Measurements from ENCODE around the gene FDX2. TPM values are rescaled to one million over a fixed set of nuclear protein-coding genes. Genes with fewer than 3 reads are reported as not detected.

FDX2 gene
- total RNA-seq, 1 donor from 2014 or later, result 7.4 TPM

GRCh38 chr19:10295305-10295846 is 20.4 kb downstream of the FDX2 start:
- H3K4me2 ChIP-seq, result no peak overlapping the region
- peaks cover 61% of the 10 kb centered on the region for H4K20me1 ChIP-seq (ENCODE audit: low read depth)
- peak; percentile 46 for DNase-seq (ENCODE audit: low spot score)
- H2AFZ ChIP-seq (replicated peaks), result no peak overlapping the region
- H3K4me3 Mint-ChIP-seq, result peak overlapping the region; percentile 60
- no peaks in the 10 kb centered on the region for H3K79me2 ChIP-seq (ENCODE audit: low read depth)
- peaks cover 70% of the 10 kb centered on the region for H3K27me3 Mint-ChIP-seq (ENCODE audit: insufficient read depth, low read depth)
- no peak overlapping the region for H3K9ac ChIP-seq
- peaks cover 9% of the 10 kb centered on the region for H3K4me1 ChIP-seq
- H3K36me3 ChIP-seq, result no peaks in the 10 kb centered on the region
- H3K27ac ChIP-seq, result no peak overlapping the region
- peaks cover 57% of the 10 kb centered on the region for H3F3A ChIP-seq (ENCODE audit: low read depth)
- H3K9me3 Mint-ChIP-seq, result no peaks in the 10 kb centered on the region
- no peaks in the 10 kb centered on the region for H3K36me3 Mint-ChIP-seq
- no peak overlapping the region for H3K4me3 ChIP-seq
- no peak overlapping the region for H3K27ac Mint-ChIP-seq
- no peaks in the 10 kb centered on the region for H3K9me3 ChIP-seq (ENCODE audit: low read depth)
- H3K4me1 Mint-ChIP-seq, result peaks cover 24% of the 10 kb centered on the region
- TF ChIP-seq, protein P1, sequence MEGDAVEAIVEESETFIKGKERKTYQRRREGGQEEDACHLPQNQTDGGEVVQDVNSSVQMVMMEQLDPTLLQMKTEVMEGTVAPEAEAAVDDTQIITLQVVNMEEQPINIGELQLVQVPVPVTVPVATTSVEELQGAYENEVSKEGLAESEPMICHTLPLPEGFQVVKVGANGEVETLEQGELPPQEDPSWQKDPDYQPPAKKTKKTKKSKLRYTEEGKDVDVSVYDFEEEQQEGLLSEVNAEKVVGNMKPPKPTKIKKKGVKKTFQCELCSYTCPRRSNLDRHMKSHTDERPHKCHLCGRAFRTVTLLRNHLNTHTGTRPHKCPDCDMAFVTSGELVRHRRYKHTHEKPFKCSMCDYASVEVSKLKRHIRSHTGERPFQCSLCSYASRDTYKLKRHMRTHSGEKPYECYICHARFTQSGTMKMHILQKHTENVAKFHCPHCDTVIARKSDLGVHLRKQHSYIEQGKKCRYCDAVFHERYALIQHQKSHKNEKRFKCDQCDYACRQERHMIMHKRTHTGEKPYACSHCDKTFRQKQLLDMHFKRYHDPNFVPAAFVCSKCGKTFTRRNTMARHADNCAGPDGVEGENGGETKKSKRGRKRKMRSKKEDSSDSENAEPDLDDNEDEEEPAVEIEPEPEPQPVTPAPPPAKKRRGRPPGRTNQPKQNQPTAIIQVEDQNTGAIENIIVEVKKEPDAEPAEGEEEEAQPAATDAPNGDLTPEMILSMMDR (IDR thresholded peaks at IDR 0.05), result no peak
- TF ChIP-seq EZH2phosphoT487 (IDR thresholded peaks at IDR 0.05) (peak; percentile 88), EZH2 (IDR thresholded peaks at IDR 0.05) (peak; percentile 91)
- peaks cover 99% of the 10 kb centered on the region for H3K27me3 ChIP-seq

DNA sequence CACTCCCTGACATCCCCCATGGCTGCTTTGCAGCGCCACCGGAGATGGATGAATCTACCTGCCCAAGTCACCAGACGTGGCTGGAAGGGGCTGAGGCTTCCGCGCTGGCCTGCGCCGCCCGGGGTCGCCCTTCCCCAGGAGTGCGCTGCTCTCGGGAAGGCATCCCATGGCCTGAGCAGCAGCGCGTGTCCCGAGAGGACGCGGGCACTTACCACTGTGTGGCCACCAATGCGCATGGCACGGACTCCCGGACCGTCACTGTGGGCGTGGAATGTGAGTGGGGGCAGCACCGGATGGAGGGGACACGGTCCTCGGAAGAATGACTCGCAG is 21.5 kb downstream of the FDX2 start:
- no peaks in the 10 kb centered on the region for H3K36me3 ChIP-seq
- Mint-ChIP-seq H3K4me1 (peaks cover 26% of the 10 kb centered on the region), H3K27me3 (ENCODE audit: insufficient read depth, low read depth) (peaks cover 75% of the 10 kb centered on the region), H3K27ac (no peak overlapping the region), H3K9me3 (no peaks in the 10 kb centered on the region), H3K36me3 (no peaks in the 10 kb centered on the region), H3K4me3 (peak overlapping the region; percentile 64)
- H3K9ac ChIP-seq, result no peak overlapping the region
- no peak overlapping the region for H3K4me3 ChIP-seq
- no peaks in the 10 kb centered on the region for H3K79me2 ChIP-seq (ENCODE audit: low read depth)
- peaks cover 9% of the 10 kb centered on the region for H3K4me1 ChIP-seq
- DNase-seq (ENCODE audit: low spot score), result peak; percentile 72
- H3K27ac ChIP-seq, result no peak overlapping the region
- H3K27me3 ChIP-seq, result peaks cover 100% of the 10 kb centered on the region
- peaks cover 61% of the 10 kb centered on the region for H3F3A ChIP-seq (ENCODE audit: low read depth)
- TF ChIP-seq EZH2phosphoT487 (IDR thresholded peaks at IDR 0.05) (peak; percentile 41), EZH2 (IDR thresholded peaks at IDR 0.05) (peak; percentile 46)
- TF ChIP-seq, protein P1 (IDR thresholded peaks at IDR 0.05), result peak; percentile 52
- no peaks in the 10 kb centered on the region for H3K9me3 ChIP-seq (ENCODE audit: low read depth)
- H3K4me2 ChIP-seq, result no peak overlapping the region
- peaks cover 67% of the 10 kb centered on the region for H4K20me1 ChIP-seq (ENCODE audit: low read depth)
- no peak overlapping the region for H2AFZ ChIP-seq (replicated peaks)

GRCh38 chr19:10293637-10294367 is 22.0 kb downstream of the FDX2 start:
- Histone ChIP-seq H3K27me3 (peaks cover 100% of the 10 kb centered on the region), H3K9ac (no peak overlapping the region), H3K9me3 (ENCODE audit: low read depth) (no peaks in the 10 kb centered on the region), H2AFZ (replicated peaks) (no peak overlapping the region), H3F3A (ENCODE audit: low read depth) (peaks cover 66% of the 10 kb centered on the region), H3K27ac (no peak overlapping the region), H3K4me2 (no peak overlapping the region), H3K36me3 (no peaks in the 10 kb centered on the region), H4K20me1 (ENCODE audit: low read depth) (peaks cover 67% of the 10 kb centered on the region), H3K4me3 (no peak overlapping the region), H3K79me2 (ENCODE audit: low read depth) (no peaks in the 10 kb centered on the region), H3K4me1 (peaks cover 9% of the 10 kb centered on the region)
- Mint-ChIP-seq H3K27ac (no peak overlapping the region), H3K4me1 (peaks cover 28% of the 10 kb centered on the region), H3K27me3 (ENCODE audit: insufficient read depth, low read depth) (peaks cover 80% of the 10 kb centered on the region), H3K36me3 (no peaks in the 10 kb centered on the region), H3K9me3 (no peaks in the 10 kb centered on the region), H3K4me3 (peak overlapping the region; percentile 81)
- DNase-seq (ENCODE audit: low spot score), result peak; percentile 14
- TF ChIP-seq, protein P1 (IDR thresholded peaks at IDR 0.05), result no peak
- TF ChIP-seq EZH2 (IDR thresholded peaks at IDR 0.05) (peak; percentile 61), EZH2phosphoT487 (IDR thresholded peaks at IDR 0.05) (peak; percentile 73)
